NCI-H526 treated with DMSO at 0.1 percent for 48 hours (cell line): ENCODE results near the gene CNTN5.

ENCODE experiments used
- DNase-seq: peaks from one replicate; lab custom pipeline; 2025; lab: John Stamatoyannopoulos, UW

The CNTN5 gene

DNA sequence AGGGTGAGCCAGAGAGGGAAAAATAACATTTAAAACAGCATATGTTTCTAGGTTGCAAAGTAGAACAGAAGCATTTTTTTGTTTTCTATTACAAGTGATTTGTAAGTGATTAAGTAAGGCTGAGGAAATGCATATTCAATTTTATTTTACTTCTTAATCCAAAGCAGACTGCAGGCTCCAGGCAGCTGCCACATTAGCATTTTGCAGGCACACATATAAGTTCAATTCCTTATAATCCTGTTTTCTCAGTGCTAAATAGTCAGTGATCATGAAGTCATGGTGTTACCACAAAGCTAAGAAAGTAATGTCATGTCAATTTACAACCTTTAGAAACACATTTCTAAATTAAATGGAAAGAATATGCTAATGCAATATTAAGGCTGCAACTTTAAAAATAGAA, 149.8 kb downstream of the CNTN5 start:
- DNase-seq: no peak

DNA sequence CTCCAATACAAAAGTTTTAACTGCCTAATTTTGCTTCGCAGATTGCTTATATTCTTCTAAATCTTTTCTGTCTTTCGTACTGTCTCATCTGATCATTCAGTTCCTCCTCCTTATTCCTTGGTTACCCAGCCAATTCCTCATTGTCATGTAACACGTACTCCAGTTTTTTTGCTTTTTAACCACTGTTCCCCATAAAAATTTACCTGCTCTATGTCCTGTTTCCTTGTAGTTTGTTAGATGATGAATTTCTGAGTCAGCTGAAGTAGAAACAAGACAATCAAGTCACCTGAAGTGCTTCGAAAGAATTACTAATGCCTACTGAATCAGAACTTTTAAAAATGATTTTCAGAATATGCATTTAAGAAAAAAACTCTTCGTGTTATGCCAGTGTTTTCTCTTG, 150.6 kb downstream of the CNTN5 start:
- no peak for DNase-seq

DNA sequence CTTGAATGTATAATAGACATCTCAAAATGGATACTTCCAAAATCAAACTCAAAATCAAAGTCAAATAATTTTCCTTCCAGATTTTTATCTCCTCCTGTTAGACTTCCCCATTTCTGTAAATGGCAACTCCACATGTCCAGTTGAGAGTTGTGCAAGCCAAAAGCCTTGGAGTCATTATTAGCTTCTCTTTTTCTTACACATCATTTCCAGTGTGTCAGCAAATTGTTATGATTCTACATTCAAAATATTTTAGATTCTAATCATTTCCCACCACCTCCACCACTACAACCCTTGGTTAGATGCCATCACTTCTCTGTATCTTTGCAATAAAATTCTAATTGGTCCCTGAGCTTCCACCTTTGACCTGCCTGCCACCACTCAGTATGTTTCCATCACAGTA, 155.7 kb downstream of the CNTN5 start:
- DNase-seq: no peak

DNA sequence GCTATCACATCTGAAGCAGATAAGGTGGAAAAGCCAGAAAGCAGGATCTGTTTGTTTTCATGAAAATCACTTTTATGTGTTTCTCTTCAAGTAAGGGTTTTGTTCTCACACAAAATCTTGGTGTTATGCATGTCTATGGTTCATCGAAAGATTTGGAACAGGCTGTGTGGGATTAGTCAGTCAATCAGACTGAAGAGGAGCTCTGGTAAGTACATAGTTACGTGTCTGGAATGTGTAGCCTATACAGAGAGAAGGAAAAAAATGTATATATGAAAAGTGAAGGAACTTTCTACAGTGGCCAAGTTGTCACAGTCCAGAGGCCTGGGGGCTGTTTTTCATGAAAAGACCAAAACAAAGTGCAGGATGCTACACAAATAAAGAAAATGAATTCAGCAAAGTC, 156.7 kb downstream of the CNTN5 start:
- no peak for DNase-seq

DNA sequence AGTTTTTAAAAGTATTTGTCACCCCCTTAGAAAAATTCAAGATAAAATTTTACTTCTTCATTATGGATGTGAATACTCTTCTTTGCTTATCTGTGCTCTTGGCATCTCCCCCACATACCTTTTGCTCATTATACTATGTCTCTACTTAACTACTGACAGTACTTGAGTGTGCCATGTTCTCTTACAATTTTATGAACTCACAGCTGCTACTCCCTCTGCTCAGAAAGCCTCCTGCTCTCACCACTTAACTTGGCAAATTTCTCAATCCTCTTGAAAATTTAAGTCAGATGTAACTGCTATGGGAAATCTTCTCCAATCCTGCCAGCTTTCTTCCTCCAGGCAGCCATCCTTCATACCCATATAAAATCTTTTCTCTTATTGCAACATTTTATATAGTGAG, 163.4 kb downstream of the CNTN5 start:
- no peak for DNase-seq

DNA sequence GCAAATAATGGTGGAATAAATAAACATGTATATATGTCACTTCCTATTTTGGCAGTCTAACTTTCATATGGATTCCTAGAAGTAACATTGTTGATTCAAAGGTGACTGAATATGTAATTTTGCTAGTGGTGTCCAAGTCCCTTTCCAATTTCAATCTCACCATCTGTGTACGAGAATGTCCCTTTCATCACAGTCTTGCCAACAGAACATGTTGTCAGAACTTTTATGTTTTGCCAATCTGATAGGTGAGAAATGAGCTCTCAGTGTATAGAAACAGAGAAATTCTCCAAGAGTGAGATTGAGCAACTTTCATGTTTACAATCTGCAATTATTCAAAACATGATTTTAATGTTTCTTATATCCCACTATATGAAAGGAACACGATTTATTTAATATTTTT, 167.5 kb downstream of the CNTN5 start:
- no peak for DNase-seq

DNA sequence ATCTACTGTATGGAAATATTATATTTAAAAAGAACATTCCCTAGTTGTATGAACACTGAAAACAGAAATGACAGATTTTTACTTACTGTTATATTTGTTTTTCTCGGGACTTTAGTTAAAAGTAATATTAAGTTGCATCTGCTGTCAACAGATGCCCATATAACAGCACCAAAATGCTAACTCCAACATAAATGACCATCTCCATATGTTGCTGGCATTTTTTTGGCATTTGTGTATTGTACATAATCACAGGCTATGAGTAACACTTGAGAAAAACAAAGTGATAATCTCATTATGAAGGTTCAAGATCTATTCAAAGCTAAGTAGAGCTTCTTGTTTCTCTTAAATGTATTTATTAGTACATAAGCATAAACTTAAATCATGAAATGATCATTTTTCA, 172.0 kb downstream of the CNTN5 start:
- DNase-seq: no peak

DNA sequence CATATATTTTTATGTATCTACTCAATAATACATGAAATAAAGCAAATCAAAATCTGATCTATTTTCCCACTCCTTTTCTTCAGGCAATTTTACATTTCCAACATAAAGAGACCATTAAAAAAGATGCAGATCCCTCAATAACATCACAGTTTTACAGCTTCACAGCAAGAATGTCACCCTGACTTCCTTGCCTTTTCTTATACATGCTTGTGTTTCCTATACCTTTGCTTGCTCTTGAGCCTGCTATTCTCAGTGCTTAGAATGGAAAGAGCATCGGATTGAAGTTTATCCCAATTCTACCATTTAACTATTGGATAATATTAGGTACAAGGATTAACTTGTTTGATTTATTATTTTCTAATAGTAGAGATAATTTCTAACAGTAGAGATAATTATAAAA, 176.7 kb downstream of the CNTN5 start:
- DNase-seq: no peak

DNA sequence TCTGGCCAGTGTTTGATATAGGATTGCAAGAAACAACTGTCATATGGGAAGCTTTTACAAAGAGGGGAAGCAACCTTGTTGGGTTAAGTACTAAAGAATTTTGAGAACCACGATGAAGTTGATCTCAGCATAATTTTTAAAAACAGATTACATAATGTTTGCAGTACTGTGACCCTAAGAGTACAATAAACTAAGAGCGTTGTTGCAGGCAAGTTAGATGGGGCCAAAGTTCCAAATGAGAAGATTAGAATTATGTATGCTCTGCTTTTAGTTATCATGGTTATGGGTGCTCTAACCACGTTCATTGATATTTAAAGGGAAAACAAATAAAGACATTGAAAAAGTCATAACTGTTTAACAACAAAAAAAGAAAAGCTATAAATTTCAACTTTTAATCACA, 177.5 kb downstream of the CNTN5 start:
- DNase-seq: no peak

DNA sequence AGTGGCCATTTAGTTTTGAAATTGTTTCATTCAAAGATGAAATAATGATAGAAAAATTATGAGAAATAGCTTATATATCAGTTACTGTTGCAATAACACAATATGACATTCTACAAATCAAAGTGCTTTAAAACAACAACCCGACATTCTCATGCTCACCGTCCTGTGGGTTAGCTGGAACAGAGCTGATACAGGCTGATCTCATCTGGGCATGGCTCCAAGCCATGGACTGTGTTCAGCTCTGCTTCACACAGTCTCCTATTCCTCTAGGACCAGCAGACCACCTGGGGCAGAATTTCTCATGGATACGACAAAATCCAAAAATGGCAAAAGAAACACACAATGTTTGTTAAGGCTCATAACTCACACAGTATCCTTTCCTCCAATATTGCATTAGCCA, 178.6 kb downstream of the CNTN5 start:
- DNase-seq: no peak

DNA sequence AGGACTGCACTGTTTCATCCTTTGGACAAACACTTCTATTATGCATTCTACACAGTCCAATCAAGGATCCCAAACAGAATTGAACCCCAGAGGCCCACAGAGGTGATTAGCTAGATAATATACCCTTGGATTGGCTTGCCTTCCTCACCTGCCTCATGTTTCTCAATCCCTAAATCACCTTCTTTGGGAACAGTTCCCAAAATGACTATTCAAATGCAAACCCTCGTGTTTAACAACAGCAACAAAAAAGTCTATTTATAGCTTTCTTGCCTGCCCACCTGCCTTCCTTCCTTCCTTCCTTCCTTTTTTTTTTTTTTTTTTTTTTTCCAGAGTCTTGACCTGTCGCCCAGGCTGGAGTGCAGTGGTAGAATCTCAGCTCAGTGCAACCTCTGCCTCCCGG, 180.0 kb downstream of the CNTN5 start:
- no peak for DNase-seq

DNA sequence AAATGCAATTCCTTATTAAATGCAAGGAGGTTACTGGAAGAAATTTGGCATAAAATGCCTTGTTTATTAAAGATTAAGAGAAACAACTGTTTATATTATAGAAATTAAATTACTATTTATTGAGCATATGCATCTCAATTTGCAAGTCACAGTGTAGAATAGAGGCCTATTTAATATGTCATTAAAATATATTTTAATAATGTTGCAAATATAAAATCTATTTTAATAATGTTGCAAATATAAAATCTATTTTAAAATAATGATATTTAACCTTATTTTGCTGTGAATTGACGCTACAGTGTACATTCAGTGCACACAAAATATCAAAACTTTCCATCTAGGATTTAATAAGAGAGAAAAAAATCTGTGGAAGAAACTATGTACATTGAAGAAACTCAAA, 188.1 kb downstream of the CNTN5 start:
- no peak for DNase-seq

DNA sequence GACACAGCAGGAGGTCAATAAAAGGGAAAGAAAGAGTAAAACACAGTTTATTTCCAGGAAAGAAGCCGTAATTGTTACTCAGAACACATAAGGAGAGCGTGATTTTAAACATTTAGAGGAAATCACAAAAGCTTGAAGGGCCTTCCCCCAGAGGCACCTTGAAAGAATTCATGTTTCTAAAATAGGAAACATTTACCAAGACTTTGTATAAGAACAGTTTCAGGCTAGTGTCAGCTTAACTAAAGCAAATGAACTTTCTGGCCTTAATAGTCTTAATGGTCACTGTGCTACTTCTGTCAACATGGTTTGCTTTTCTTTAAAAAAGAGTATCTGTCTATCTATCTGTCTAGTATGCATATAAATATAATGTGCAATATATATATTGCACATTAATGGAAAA, 208.8 kb downstream of the CNTN5 start:
- no peak for DNase-seq

DNA sequence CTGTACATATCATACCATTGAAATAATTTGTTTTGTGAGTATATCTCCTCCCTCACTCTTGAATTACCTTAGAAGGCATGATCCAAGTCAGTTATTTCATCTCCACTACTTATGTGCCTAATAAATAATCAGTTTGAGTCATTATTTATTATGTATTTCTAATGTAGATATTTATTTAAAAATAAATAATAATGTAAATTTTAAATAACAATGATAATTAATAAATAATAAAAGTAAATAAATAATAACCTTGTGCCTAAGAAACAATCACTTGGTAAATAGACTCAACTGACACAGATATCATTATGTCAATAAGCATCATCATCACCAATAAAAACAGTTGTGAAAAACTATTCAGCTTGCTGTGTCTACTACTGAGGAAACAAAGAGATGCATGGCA, 213.8 kb downstream of the CNTN5 start:
- no peak for DNase-seq

DNA sequence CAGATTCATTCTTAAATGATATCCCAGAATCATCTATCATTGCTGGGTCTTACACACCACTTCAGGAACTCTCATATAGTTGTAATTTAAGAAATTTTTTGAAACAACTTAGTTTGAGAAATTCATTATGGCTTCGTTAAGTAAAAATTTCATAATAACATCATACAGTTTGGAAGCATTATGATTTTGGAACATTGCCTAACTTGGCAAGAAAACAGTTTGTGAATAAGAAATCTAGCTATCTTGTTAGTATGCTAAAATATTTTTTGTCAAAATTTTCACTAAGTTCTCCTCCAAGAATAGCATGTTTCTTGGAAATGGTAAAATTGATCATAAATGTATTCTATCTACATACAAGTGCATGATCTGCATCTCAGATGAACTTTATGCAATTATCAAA, 217.7 kb downstream of the CNTN5 start:
- no peak for DNase-seq

DNA sequence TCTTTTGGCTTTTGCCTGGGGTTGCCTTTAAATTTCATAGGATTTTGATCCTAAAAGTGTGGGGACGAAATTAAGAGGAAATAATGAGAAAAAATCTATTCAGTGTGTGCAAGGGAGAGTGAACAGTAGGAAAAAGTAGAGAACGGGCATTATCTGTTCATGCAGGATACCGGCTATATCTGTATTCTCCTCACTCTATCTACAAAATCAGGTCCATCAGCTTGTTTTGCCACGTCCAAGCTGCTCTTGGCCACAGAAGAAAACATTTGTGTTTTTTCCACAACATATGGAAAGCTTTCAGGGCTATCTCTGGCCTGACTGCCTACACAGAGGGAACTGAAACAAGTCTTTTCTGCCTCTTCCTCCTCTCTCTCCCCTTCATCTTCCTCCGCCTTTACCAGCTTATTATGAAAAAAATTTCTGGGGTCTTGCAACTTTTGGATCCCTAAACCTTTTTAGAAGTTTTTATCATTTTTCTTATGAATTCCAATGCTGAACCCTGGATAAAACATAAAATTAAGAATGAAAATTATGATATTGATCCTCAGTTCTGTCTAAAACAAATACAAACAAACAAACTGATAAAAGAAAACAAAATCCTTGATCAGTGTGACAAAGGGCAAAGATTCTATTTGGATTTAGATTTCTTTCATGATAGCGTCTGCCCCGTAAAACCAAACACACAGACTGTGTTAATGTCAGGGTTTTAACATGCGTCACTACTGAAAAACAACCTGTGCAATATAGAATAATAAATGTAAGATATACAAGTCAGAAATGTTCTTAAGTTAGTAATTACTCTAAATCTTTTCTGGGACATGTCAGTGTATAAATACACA, 219.7 kb downstream of the CNTN5 start:
- DNase-seq: no peak

DNA sequence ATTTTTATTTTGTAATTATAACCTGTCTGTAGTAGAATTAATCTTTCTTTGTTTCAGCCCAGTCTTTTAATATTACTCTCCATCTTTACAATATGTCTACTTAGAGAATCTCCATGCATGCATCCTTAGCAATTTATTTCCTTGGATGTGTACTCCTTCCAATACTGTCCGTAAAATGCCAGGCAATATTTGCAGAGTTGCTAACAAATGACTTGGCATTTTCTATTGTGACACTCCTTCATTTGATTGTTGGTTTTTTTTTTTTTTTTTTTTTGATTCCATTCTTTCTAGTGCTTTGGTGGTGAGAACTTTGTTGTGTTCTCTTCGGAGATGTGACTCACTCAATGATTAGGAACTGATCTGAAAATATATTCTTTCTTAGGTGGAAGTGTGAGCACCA, 220.3 kb downstream of the CNTN5 start:
- no peak for DNase-seq

DNA sequence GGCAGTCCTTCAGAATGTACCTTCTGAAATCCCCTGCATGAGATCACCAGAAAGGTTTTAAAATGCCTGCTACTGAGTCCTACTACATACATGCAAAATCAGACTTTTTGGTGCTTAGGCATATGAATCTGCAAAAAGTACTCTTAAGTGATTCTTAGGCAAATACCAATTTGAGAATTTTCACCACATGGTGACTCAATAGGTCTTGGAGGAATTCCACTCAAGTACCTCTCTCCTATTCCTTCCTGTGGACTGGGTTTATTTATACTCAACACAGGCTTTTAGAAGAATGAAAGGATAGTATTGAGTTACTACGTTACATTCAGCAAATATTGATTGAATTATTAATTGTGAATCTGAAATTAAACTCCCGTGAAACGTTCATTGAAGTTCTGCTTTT, 223.9 kb downstream of the CNTN5 start:
- no peak for DNase-seq

DNA sequence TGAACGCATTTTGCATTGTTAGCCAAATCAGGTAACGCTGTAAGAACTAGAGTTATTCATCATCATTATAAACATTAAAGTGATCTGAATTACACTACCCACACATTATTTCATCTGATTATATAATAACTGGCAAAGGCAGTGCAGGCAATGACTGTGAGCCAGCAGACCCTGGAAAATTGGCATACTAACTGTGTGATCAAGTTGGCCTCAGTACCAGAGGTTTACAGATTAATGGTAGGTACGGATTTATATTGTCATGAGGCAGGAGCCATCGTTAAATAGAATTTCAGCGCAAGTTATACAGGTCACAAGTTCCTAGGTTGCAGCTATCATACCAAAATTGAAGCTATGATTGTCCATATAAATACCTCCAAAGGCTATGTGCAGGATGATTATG, 225.4 kb downstream of the CNTN5 start:
- no peak for DNase-seq

DNA sequence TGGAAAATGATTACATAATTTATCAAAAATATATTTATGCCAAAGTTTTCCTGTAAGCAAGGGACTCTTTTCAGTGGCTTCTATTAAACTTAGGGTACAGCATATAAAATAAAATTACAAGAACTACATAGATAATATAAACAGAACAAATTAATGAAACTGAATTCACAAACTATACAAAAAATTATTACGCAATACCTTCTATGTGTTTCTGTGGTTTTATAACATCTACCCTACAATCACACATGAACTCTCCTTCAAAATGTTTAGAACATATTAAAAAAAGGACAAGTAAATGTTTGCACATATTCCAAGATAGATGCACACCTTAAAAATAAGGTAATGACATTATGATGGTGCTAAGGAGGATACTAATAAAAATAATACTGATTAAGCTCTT, 235.9 kb downstream of the CNTN5 start:
- no peak for DNase-seq

DNA sequence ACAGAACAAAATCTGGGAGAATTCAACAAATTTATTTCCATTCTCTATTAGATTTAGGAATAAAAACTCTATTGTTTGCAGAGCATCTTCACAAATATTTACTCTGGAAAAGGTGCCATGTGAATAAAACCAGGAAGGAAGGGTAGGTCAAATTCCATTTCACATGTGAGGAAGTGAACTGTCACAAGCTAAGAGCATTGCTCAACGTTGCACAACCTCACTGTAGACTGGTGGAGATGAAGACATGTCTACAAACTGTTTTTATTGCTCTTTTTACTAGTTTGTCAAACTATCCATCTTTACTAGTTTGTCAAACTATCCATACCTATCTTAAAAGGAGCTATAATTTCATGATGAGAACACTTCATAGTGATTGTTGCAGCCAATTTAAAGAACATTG, 236.4 kb downstream of the CNTN5 start:
- no peak for DNase-seq

DNA sequence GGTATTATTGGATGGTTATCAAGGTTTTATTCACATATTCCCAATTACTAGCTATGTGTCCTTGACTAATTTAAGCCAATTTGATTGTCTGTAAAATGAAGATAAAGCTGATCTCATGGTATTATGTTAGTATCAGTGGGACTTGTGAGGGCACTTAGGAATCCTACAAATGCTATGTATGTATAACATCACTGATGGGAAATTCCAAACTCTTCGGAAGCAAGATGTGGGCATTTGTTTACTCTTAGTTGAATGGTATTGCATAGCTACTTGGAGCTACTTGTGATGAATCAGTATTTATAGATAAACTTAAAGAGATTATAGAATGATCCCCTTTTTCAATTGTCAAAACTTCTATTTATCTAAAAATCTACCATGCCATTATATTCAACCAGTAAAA, 239.9 kb downstream of the CNTN5 start:
- no peak for DNase-seq

DNA sequence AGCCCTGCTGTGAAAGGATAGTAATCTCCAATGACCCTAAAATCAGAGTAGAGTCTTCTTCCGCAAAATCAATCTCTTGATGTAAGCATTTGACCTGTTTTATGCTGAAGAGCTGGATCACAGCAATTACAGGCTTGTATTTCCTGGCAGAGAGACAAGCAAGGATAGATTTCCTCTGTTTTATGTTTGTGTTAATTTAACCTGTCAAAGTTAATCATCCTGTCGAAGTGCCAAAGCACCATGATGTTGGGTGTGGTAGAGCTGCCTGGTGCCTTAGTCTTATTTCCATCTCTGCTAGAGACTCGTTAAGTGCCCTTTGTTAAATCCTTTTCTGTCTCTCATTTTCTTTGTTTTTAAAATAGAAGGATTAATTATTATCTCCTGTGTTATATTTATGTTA, 248.1 kb downstream of the CNTN5 start:
- DNase-seq: no peak

DNA sequence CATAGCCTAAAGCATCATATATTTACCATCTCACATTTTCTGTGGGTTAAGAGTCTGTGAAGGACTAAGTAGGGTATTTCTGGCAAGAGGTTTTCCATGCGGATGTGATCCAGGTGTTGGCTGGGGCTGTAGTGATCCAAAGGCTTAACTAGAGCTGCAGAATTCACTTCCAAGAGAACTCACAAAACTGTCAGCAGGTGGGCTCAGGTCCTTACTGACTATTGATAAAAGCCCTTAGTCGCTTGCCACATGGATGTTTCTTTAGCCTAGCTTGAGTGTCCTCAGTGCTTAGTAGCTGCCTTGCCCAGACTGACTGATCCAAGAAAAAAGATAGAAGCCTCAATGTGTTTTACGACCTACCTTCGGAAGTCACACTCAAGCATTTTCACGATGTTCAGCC, 250.8 kb downstream of the CNTN5 start:
- no peak for DNase-seq

DNA sequence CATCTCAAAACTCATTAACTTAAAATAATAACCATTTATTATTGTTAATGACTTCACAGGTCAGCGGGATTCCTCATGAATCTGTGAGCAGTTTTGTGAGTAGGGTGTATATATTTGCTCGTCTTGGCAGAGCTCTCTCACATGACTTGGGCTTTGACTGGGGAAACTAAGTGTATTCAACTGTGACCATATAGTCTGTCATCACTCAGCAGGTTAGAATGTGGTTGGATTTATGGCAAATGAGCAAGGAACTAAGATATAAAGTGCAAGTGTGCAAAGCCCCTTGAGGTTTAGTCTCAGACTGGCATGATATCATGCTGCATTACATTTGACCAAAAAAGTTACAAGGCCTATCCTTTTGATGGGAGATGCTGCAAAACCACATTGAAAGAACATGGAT, 254.8 kb downstream of the CNTN5 start:
- no peak for DNase-seq
